ENCODE results near the gene ZNF555.
"Not testable (repeated sequence)": the region's sequence is repeated elsewhere in the genome, so short reads cannot be mapped to it uniquely, and the experiment has no call there.

ZNF555 gene

GRCh38 chr19:2840794-2841791 lies at the start of gene ZNF555:
Gene ZNF555 (plus strand): TSS chr19:2841475. CDS start chr19:2841573, 98 bp downstream.
- DNase-seq (ENCODE audit: low read depth): peak; percentile 99

GRCh38 chr19:2791876-2792275 lies 49.4 kb upstream of the ZNF555 start:
- no peak for DNase-seq (ENCODE audit: low read depth)

GRCh38 chr19:2792666-2793065 lies 48.6 kb upstream of the ZNF555 start:
- not testable (repeated sequence) for DNase-seq (ENCODE audit: low read depth)

GRCh38 chr19:2793126-2793525 lies 48.1 kb upstream of the ZNF555 start:
- no peak for DNase-seq (ENCODE audit: low read depth)

GRCh38 chr19:2793577-2793976 lies 47.7 kb upstream of the ZNF555 start:
- no peak for DNase-seq (ENCODE audit: low read depth)

- no peak for DNase-seq (ENCODE audit: low read depth)
These were observed 45.2 kb upstream of the ZNF555 start for GRCh38 chr19:2795827-2796658.

GRCh38 chr19:2796659-2797266 lies 44.5 kb upstream of the ZNF555 start:
- no peak for DNase-seq (ENCODE audit: low read depth)

- no peak for DNase-seq (ENCODE audit: low read depth)
These were observed 44.0 kb upstream of the ZNF555 start for GRCh38 chr19:2797280-2797679.

GRCh38 chr19:2798158-2798685 lies 43.1 kb upstream of the ZNF555 start:
- no peak for DNase-seq (ENCODE audit: low read depth)

- peak; percentile 9 for DNase-seq (ENCODE audit: low read depth)
These were observed 42.5 kb upstream of the ZNF555 start for GRCh38 chr19:2798733-2799132.

GRCh38 chr19:2799273-2800020 lies 41.8 kb upstream of the ZNF555 start:
- no peak for DNase-seq (ENCODE audit: low read depth)

- DNase-seq (ENCODE audit: low read depth): no peak
These were observed 40.8 kb upstream of the ZNF555 start for GRCh38 chr19:2800506-2800905.

GRCh38 chr19:2802826-2803225 lies 38.4 kb upstream of the ZNF555 start:
- DNase-seq (ENCODE audit: low read depth): no peak

GRCh38 chr19:2803486-2804155 lies 37.7 kb upstream of the ZNF555 start:
- DNase-seq (ENCODE audit: low read depth): no peak

GRCh38 chr19:2804156-2805004 lies 36.9 kb upstream of the ZNF555 start:
- DNase-seq (ENCODE audit: low read depth): no peak

GRCh38 chr19:2805261-2805900 lies 35.9 kb upstream of the ZNF555 start:
- no peak for DNase-seq (ENCODE audit: low read depth)

- no peak for DNase-seq (ENCODE audit: low read depth)
These were observed 35.2 kb upstream of the ZNF555 start for GRCh38 chr19:2805991-2806649.

- no peak for DNase-seq (ENCODE audit: low read depth)
These were observed 34.4 kb upstream of the ZNF555 start for GRCh38 chr19:2806736-2807378.
